Right atrium auricular region (tissue), 2 donors: ENCODE results near the gene MIOS. TPM values are rescaled to one million over a fixed set of nuclear protein-coding genes. Genes with fewer than 3 reads are reported as not detected.

ENCODE experiments used
- DNase-seq: peaks from one replicate; pipeline ENCODE4 v3.0.0-alpha.2; 2019; ENCODE audit warnings: low spot score
- H3K27ac ChIP-seq, 2 donors: fragments of 200-600 bp; sonication (generic); 1 replicate in 1 of 2; 2 replicates in 1 of 2; pipeline ENCODE4 v1.5.1; 2016 to 2019
- H3K27me3 ChIP-seq, 2 donors: fragments of 200-600 bp; sonication (generic); one replicate each; pipeline versions ENCODE4 v1.5.1 to v1.6.0; 2017 to 2019
- H3K36me3 ChIP-seq: fragments of 200-600 bp; sonication (generic); one replicate; pipeline ENCODE4 v1.5.1; 2016
- H3K4me1 ChIP-seq, 2 donors: fragments of 200-600 bp; sonication (generic); one replicate each; pipeline versions ENCODE4 v1.5.1 to v1.6.0; 2017 to 2019
- H3K4me3 ChIP-seq, 2 donors: fragments of 200-600 bp; sonication (generic); 1 replicate in 1 of 2; 2 replicates in 1 of 2; pipeline ENCODE4 v1.5.1; 2017 to 2019; ENCODE audit warnings: mild to moderate bottlenecking in 1 of 2, moderate library complexity in 1 of 2
- H3K9me3 ChIP-seq, 2 donors: fragments of 200-600 bp; sonication (generic); one replicate each; pipeline ENCODE4 v1.5.1; 2019
- total RNA-seq, 2 donors: library from RNA; depleted of rRNA; stranded (reverse); fragments of >200 nt; gene quantifications; one replicate each; pipeline ENCODE4 v1.1.0, GENCODE V29; 2016
- TF ChIP-seq, protein P1 (sequence below), 2 donors: fragments of 200-600 bp; sonication (generic); IDR thresholded peaks; one replicate each; pipeline ENCODE4 v1.5.1; 2019; ENCODE audit warnings: antibody characterized with exemption in 2 of 2

The MIOS gene
- total RNA-seq, 2 donors from 2014 or later = 19.7 to 21.8 TPM

DNA sequence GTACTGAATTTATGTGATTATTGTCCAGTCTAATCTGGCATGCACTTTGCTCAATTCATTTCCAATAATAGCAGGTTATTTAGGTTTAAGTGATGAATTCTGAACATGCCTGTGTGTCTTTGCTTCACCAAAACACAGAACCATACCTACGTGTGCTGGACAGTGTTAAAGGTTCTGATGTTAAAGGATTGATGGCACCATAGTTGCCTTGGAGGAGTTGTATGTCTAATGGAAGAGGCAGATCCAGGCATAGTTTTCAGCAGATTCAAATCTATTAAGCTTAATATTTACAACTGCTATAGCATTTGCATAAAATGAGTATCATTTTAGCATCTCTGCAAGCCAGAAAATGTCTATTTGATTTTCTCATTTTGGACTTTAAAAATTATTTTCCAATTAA, 45.8 kb downstream of the MIOS start:
- Histone ChIP-seq H3K36me3 (peaks cover 5% of the 10 kb centered on the region), H3K4me3 (no peak overlapping the region), H3K9me3 (no peaks in the 10 kb centered on the region), H3K27me3 (no peaks in the 10 kb centered on the region), H3K27ac (no peak overlapping the region), H3K4me1 (no peaks in the 10 kb centered on the region)
- TF ChIP-seq, protein P1, sequence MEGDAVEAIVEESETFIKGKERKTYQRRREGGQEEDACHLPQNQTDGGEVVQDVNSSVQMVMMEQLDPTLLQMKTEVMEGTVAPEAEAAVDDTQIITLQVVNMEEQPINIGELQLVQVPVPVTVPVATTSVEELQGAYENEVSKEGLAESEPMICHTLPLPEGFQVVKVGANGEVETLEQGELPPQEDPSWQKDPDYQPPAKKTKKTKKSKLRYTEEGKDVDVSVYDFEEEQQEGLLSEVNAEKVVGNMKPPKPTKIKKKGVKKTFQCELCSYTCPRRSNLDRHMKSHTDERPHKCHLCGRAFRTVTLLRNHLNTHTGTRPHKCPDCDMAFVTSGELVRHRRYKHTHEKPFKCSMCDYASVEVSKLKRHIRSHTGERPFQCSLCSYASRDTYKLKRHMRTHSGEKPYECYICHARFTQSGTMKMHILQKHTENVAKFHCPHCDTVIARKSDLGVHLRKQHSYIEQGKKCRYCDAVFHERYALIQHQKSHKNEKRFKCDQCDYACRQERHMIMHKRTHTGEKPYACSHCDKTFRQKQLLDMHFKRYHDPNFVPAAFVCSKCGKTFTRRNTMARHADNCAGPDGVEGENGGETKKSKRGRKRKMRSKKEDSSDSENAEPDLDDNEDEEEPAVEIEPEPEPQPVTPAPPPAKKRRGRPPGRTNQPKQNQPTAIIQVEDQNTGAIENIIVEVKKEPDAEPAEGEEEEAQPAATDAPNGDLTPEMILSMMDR (IDR thresholded peaks at IDR 0.05) = no peak
- DNase-seq = no peak

- Histone ChIP-seq H3K27me3 (no peaks in the 10 kb centered on the region), H3K36me3 (no peaks in the 10 kb centered on the region), H3K4me1 (no peaks in the 10 kb centered on the region), H3K27ac (no peak overlapping the region), H3K4me3 (no peak overlapping the region), H3K9me3 (no peaks in the 10 kb centered on the region)
- no peak for DNase-seq
- TF ChIP-seq, protein P1 (IDR thresholded peaks at IDR 0.05) = no peak
Observed at GRCh38 chr7:7613210-7613609, 46.5 kb downstream of the MIOS start.

DNA sequence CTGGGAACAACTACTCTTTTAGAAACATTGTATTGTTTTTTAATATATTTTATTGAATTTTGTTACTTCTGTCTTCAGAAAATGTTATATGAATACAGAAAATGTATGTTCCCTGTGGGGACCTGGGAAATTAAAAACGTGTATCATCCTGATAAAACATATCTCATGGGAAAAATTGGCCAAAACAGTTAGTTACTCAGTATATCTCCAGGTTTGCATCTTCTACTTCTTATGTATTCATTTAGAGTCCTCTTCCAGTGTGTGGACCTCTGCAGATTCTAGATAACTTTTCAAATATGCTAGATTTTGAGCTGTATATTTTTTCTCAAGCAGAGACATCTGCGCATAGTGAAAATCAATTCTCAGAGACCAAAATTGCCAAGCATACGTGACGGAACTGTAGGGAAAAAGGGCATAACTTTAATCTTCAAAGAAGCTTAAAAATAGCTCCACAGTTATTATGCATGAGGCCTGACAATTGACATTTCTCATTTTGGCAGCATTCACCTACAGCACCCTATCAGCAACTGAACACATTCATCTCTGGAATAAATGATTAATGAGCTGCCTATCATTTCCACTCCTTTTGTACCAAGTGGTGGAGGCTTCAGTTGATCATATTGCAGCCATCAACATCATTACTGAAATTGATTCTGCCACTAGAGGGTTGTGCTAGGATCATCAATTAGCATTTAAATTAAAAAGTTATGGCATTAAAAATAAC, 47.5 kb downstream of the MIOS start:
- Histone ChIP-seq H3K4me3 (no peak overlapping the region), H3K27ac (no peak overlapping the region), H3K36me3 (no peaks in the 10 kb centered on the region), H3K9me3 (no peaks in the 10 kb centered on the region), H3K4me1 (no peaks in the 10 kb centered on the region), H3K27me3 (no peaks in the 10 kb centered on the region)
- DNase-seq = no peak
- TF ChIP-seq, protein P1 (IDR thresholded peaks at IDR 0.05) = no peak

DNA sequence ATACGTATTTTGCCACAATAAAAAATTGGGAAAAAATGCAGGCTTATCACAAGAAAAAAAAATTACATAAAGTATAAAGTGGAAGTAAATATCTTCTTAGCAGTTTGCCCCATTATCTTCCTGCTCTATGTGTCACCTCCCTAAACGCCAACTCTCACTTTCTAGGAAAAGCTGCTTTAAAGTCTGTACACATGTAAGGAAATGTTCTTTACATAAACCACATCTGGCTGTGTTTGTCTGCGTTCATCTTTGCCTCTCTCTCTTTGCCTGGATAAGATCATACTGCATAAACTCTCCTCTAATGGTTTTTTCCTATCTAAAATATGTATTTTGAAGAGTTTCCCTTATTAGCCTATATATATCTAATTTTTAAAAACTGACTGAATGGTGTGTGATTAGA, 50.9 kb downstream of the MIOS start:
- Histone ChIP-seq H3K27ac (no peak overlapping the region), H3K36me3 (no peaks in the 10 kb centered on the region), H3K27me3 (no peaks in the 10 kb centered on the region), H3K4me1 (no peaks in the 10 kb centered on the region), H3K4me3 (no peak overlapping the region), H3K9me3 (no peaks in the 10 kb centered on the region)
- TF ChIP-seq, protein P1 (IDR thresholded peaks at IDR 0.05) = no peak
- DNase-seq = no peak

DNA sequence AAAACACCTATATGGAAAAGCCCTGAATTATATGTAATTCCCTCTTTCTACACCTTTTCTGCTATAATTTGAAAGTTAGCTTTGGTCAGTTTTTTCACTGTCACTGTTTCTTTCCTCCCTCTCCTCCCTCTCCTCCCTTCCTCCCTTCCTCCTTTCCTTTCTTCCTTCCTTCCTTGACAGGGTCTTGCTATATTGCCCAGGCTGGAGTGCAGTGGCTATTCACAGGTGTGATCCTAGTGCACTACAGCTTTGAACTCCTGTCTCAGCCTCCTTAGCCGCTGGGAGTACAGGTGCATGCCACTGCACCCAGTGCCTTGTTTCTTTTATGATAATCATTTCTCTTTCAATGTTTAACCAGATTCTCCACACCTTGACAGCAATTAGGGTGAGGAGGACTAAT, 51.7 kb downstream of the MIOS start:
- DNase-seq = no peak
- H3K27me3 ChIP-seq = no peaks in the 10 kb centered on the region
- H3K9me3 ChIP-seq = no peaks in the 10 kb centered on the region
- H3K27ac ChIP-seq = no peak overlapping the region
- TF ChIP-seq, protein P1 (IDR thresholded peaks at IDR 0.05) = no peak
- no peak overlapping the region for H3K4me3 ChIP-seq
- H3K4me1 ChIP-seq = no peaks in the 10 kb centered on the region
- H3K36me3 ChIP-seq = no peaks in the 10 kb centered on the region

GRCh38 chr7:7620236-7620635, 53.6 kb downstream of the MIOS start:
- Histone ChIP-seq H3K4me3 (no peak overlapping the region), H3K27me3 (no peaks in the 10 kb centered on the region), H3K4me1 (no peaks in the 10 kb centered on the region), H3K36me3 (no peaks in the 10 kb centered on the region), H3K9me3 (no peaks in the 10 kb centered on the region), H3K27ac (no peak overlapping the region)
- no peak for DNase-seq
- TF ChIP-seq, protein P1 (IDR thresholded peaks at IDR 0.05) = no peak
